HEK293 (cell line): ENCODE results near the gene NOC2L.

Experiments used
- EGR2 ChIP-seq: fragments of 450-650 bp; formaldehyde crosslinking; IDR thresholded peaks from 2 replicates; pipeline ENCODE4 v1.5.1; 2016; ENCODE audit warnings: low read depth, missing biosample characterization, missing genetic modification characterization
- HOXA7 ChIP-seq: sonication (generic); formaldehyde crosslinking; IDR thresholded peaks from 2 replicates; pipeline ENCODE4 v1.8.1; 2022; ENCODE audit warnings: missing genetic modification reagents, borderline replicate concordance
- KLF17 ChIP-seq: fragments of 450-650 bp; formaldehyde crosslinking; IDR thresholded peaks from 2 replicates; pipeline ENCODE4 v1.5.1; 2016; ENCODE audit warnings: missing biosample characterization, missing genetic modification characterization
- PRDM10 ChIP-seq: fragments of 450-650 bp; formaldehyde crosslinking; IDR thresholded peaks from 2 replicates; pipeline ENCODE4 v1.5.1; 2016; ENCODE audit warnings: missing biosample characterization, missing genetic modification characterization
- SP2 ChIP-seq: fragments of 450-650 bp; formaldehyde crosslinking; IDR thresholded peaks from 2 replicates; pipeline ENCODE4 v1.5.1; 2016; ENCODE audit warnings: missing biosample characterization, missing genetic modification characterization
- TRIM28 ChIP-seq: IDR thresholded peaks from 2 replicates; pipeline ENCODE4 v1.6.1; 2011; ENCODE audit warnings: low read length, control low read depth, borderline replicate concordance
- ZNF169 ChIP-seq: fragments of 450-650 bp; formaldehyde crosslinking; IDR thresholded peaks from 2 replicates; pipeline ENCODE4 v1.5.1; 2016; ENCODE audit warnings: missing biosample characterization, missing genetic modification characterization
- ZNF19 ChIP-seq: fragments of 450-650 bp; formaldehyde crosslinking; IDR thresholded peaks from 2 replicates; pipeline ENCODE4; 2016; ENCODE audit warnings: missing biosample characterization, missing genetic modification characterization, low read depth
- ZNF202 ChIP-seq: fragments of 450-650 bp; formaldehyde crosslinking; IDR thresholded peaks from 2 replicates; pipeline ENCODE4 v1.5.1; 2016; ENCODE audit warnings: missing biosample characterization, missing genetic modification characterization, borderline replicate concordance
- ZNF239 ChIP-seq: fragments of 450-650 bp; formaldehyde crosslinking; IDR thresholded peaks from 2 replicates; pipeline ENCODE4 v1.5.1; 2016; ENCODE audit warnings: missing biosample characterization, missing genetic modification characterization
- ZNF341 ChIP-seq: fragments of 450-650 bp; formaldehyde crosslinking; IDR thresholded peaks from 2 replicates; pipeline ENCODE4; 2016; ENCODE audit warnings: low read depth, missing biosample characterization, missing genetic modification characterization
- ZNF398 ChIP-seq: fragments of 450-650 bp; formaldehyde crosslinking; IDR thresholded peaks from 2 replicates; pipeline ENCODE4 v1.5.1; 2017; ENCODE audit warnings: missing biosample characterization, missing genetic modification characterization
- ZNF416 ChIP-seq: fragments of 450-650 bp; formaldehyde crosslinking; IDR thresholded peaks from 2 replicates; pipeline ENCODE4 v1.5.1; 2016; ENCODE audit warnings: missing biosample characterization, missing genetic modification characterization
- ZNF433 ChIP-seq: fragments of 450-650 bp; formaldehyde crosslinking; IDR thresholded peaks from 2 replicates; pipeline ENCODE4 v1.5.1; 2016; ENCODE audit warnings: missing biosample characterization, missing genetic modification characterization, low read depth
- ZNF48 ChIP-seq: fragments of 450-650 bp; formaldehyde crosslinking; IDR thresholded peaks from 2 replicates; pipeline ENCODE4 v1.5.1; 2016; ENCODE audit warnings: missing biosample characterization, missing genetic modification characterization
- ZNF544 ChIP-seq: fragments of 450-650 bp; formaldehyde crosslinking; IDR thresholded peaks from 2 replicates; pipeline ENCODE4 v1.5.0; 2017; ENCODE audit warnings: missing biosample characterization, missing genetic modification characterization
- ZNF549 ChIP-seq: fragments of 450-650 bp; IDR thresholded peaks from 2 replicates; pipeline ENCODE4 v1.5.1; 2018; ENCODE audit warnings: missing biosample characterization, missing genetic modification characterization, mild to moderate bottlenecking, inconsistent platforms, moderate library complexity
- ZNF600 ChIP-seq: fragments of 450-650 bp; formaldehyde crosslinking; IDR thresholded peaks from 2 replicates; pipeline ENCODE4 v1.5.1; 2016; ENCODE audit warnings: missing biosample characterization, missing genetic modification characterization
- ZNF610 ChIP-seq: fragments of 450-650 bp; formaldehyde crosslinking; IDR thresholded peaks from 2 replicates; pipeline ENCODE4 v1.5.1; 2016; ENCODE audit warnings: missing biosample characterization, missing genetic modification characterization, borderline replicate concordance
- ZNF629 ChIP-seq: fragments of 450-650 bp; formaldehyde crosslinking; IDR thresholded peaks from 2 replicates; pipeline ENCODE4 v1.5.1; 2017; ENCODE audit warnings: missing biosample characterization, missing genetic modification characterization
- ZNF645 ChIP-seq: fragments of 450-650 bp; formaldehyde crosslinking; IDR thresholded peaks from 2 replicates; pipeline ENCODE4; 2016; ENCODE audit warnings: missing biosample characterization, missing genetic modification characterization
- ZNF664 ChIP-seq: fragments of 450-650 bp; formaldehyde crosslinking; IDR thresholded peaks from 2 replicates; pipeline ENCODE4 v1.5.1; 2016; ENCODE audit warnings: missing biosample characterization, missing genetic modification characterization
- ZNF707 ChIP-seq: fragments of 450-650 bp; formaldehyde crosslinking; IDR thresholded peaks from 2 replicates; pipeline ENCODE4 v1.5.1; 2016; ENCODE audit warnings: missing biosample characterization, missing genetic modification characterization
- ZNF76 ChIP-seq: fragments of 450-650 bp; formaldehyde crosslinking; IDR thresholded peaks from 2 replicates; pipeline ENCODE4; 2016; ENCODE audit warnings: low read depth, missing biosample characterization, missing genetic modification characterization, borderline replicate concordance
- ZSCAN16 ChIP-seq: fragments of 450-650 bp; formaldehyde crosslinking; IDR thresholded peaks from 2 replicates; pipeline ENCODE4 v1.5.1; 2016; ENCODE audit warnings: missing biosample characterization, missing genetic modification characterization
- ZSCAN30 ChIP-seq: fragments of 450-650 bp; IDR thresholded peaks from 2 replicates; pipeline ENCODE4 v1.5.1; 2018; ENCODE audit warnings: missing biosample characterization, mild to moderate bottlenecking, missing genetic modification characterization, moderate library complexity
- ZSCAN5A ChIP-seq: fragments of 450-650 bp; formaldehyde crosslinking; IDR thresholded peaks from 2 replicates; pipeline ENCODE4 v1.5.1; 2016; ENCODE audit warnings: missing biosample characterization, missing genetic modification characterization
- TF ChIP-seq, protein P1 (sequence below): fragments of 450-650 bp; formaldehyde crosslinking; IDR thresholded peaks from 2 replicates; pipeline ENCODE4 v1.5.1; 2016; ENCODE audit warnings: missing biosample characterization, missing genetic modification characterization
- TF ChIP-seq, protein P2 (sequence below): fragments of 450-650 bp; formaldehyde crosslinking; IDR thresholded peaks from 2 replicates; pipeline ENCODE4 v1.5.1; 2017; ENCODE audit warnings: missing biosample characterization, missing genetic modification characterization

The NOC2L gene

DNA sequence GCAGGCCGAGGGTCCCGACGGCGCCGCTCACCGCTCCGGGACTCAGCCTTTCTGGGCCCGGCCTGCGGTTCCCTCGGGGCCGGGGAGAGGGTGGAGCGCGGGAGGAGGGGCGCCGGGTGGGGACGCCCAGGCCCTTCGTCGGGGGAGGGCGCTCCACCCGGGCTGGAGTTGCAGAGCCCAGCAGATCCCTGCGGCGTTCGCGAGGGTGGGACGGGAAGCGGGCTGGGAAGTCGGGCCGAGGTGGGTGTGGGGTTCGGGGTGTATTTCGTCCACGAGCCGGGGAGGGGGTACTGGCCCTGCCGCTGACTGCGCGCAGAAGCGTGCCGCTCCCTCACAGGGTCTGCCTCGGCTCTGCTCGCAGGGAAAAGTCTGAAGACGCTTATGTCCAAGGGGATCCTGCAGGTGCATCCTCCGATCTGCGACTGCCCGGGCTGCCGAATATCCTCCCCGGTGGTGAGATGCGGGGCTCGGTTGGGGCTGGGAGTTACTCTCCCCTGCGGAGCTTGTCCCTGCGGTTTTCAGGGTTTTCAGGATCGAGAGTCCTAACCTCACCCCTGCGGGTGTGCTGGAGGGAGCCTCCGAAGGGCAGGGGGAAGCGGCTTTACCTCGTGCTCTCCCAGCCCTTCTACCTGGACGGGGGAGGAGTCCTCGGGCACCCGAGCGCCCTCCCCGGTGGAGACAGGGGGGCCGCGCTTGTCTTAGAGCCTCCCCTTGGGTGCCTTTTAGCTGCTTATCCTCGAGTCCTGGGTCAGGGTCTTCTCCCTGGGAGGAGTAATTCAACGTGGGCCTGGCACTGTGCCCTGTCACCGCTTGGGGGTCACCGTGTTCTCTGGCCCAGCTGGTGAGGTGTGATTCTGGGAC is 33.3 kb downstream of the NOC2L start (continued):
- TF ChIP-seq ZNF610 (tag by site-specific recombination) = peak; percentile 90
- TF ChIP-seq ZNF707 (tag by site-specific recombination) = no peak
- peak; percentile 27 for TF ChIP-seq ZNF341 (tag by site-specific recombination)
- TF ChIP-seq ZSCAN30 (tag by site-specific recombination) = peak; percentile 52; the same call in 1 of the 2 replicates
- peak; percentile 71; the same call in 1 of the 2 replicates for TF ChIP-seq ZNF76 (tag by site-specific recombination)
- TF ChIP-seq ZNF549 (tag by site-specific recombination) = no peak
- peak; percentile 46 for TF ChIP-seq ZNF629 (tag by site-specific recombination)
- TF ChIP-seq ZSCAN5A (tag by site-specific recombination) = no peak
- peak; percentile 73 for TF ChIP-seq PRDM10
- TF ChIP-seq ZNF416 (tag by site-specific recombination) = no peak
- no peak for TF ChIP-seq ZNF544 (tag by site-specific recombination)
- TF ChIP-seq, protein P1, sequence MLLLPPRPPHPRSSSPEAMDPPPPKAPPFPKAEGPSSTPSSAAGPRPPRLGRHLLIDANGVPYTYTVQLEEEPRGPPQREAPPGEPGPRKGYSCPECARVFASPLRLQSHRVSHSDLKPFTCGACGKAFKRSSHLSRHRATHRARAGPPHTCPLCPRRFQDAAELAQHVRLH (tag by site-specific recombination) = no peak
- TF ChIP-seq ZNF398 = peak; percentile 85
- no peak for TF ChIP-seq ZSCAN16 (tag by site-specific recombination)
- TF ChIP-seq KLF17 (tag by site-specific recombination) = peak; percentile 90
- TF ChIP-seq ZNF664 (tag by site-specific recombination) = no peak
- peak; percentile 84 for TF ChIP-seq SP2 (tag by site-specific recombination)
- TF ChIP-seq ZNF19 (tag by site-specific recombination) = no peak
- TF ChIP-seq ZNF202 (tag by site-specific recombination) = no peak
- TF ChIP-seq, protein P2, sequence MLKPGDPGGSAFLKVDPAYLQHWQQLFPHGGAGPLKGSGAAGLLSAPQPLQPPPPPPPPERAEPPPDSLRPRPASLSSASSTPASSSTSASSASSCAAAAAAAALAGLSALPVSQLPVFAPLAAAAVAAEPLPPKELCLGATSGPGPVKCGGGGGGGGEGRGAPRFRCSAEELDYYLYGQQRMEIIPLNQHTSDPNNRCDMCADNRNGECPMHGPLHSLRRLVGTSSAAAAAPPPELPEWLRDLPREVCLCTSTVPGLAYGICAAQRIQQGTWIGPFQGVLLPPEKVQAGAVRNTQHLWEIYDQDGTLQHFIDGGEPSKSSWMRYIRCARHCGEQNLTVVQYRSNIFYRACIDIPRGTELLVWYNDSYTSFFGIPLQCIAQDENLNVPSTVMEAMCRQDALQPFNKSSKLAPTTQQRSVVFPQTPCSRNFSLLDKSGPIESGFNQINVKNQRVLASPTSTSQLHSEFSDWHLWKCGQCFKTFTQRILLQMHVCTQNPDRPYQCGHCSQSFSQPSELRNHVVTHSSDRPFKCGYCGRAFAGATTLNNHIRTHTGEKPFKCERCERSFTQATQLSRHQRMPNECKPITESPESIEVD = no peak
- TF ChIP-seq HOXA7 (CRISPR knock-in tag) = no peak
- peak; percentile 71; the same call in 1 of the 2 replicates for TF ChIP-seq ZNF645 (tag by site-specific recombination)
- TF ChIP-seq EGR2 (tag by site-specific recombination) = peak; percentile 66
- TF ChIP-seq TRIM28 = no peak
- peak; percentile 95 for TF ChIP-seq ZNF600
- TF ChIP-seq ZNF433 (tag by site-specific recombination) = no peak
- TF ChIP-seq ZNF239 (tag by site-specific recombination) = no peak
- TF ChIP-seq ZNF48 (tag by site-specific recombination) = no peak
- no peak for TF ChIP-seq ZNF169 (tag by site-specific recombination)
